Activated naive CD4-positive, alpha-beta T cell treated with anti-CD3 and anti-CD28 coated beads for 36 hours (primary cell): ENCODE results near the gene HSD17B11. TPM values are rescaled to one million over a fixed set of nuclear protein-coding genes. Genes with fewer than 3 reads are reported as not detected.
"Not testable (repeated sequence)": the region's sequence is repeated elsewhere in the genome, so short reads cannot be mapped to it uniquely, and the experiment has no call there.

Experiments used
- CTCF ChIA-PET: fragments of 350-600 bp; sonication (Branson Sonifier 250); formaldehyde crosslinking; loops from one replicate; lab custom pipeline; 2021; ENCODE audit warnings: antibody characterized with exemption; lab: Charles Lee
- DNase-seq: peaks from one replicate; pipeline ENCODE4 v3.0.0-alpha.2; 2020
- H3K27ac Mint-ChIP-seq: one replicate; pipeline ENCODE4 v1.8.0; 2021; ENCODE audit warnings: mild to moderate bottlenecking, mixed read lengths
- H3K27me3 Mint-ChIP-seq: one replicate; pipeline ENCODE4 v1.8.0; 2021; ENCODE audit warnings: low read depth, mixed read lengths
- H3K36me3 Mint-ChIP-seq: one replicate; pipeline ENCODE4 v1.8.0; 2021; ENCODE audit warnings: low read depth, mixed read lengths
- H3K4me1 Mint-ChIP-seq: one replicate; pipeline ENCODE4 v1.8.0; 2021; ENCODE audit warnings: low read depth, mixed read lengths
- H3K4me3 Mint-ChIP-seq: one replicate; pipeline ENCODE4 v1.8.0; 2021; ENCODE audit warnings: mild to moderate bottlenecking, moderate library complexity, mixed read lengths
- H3K9me3 Mint-ChIP-seq: one replicate; pipeline ENCODE4 v1.8.0; 2021; ENCODE audit warnings: mixed read lengths
- intact Hi-C: fragments of 100-400 bp; cut with micrococcal nuclease; formaldehyde crosslinking; loops from one replicate; pipeline ENCODE4 v1.15.1; 2023
- total RNA-seq, 2 experiments: library from RNA; stranded (reverse); gene quantifications; one replicate each; pipeline ENCODE4 v1.2.3, GENCODE V29; 2021

Gene HSD17B11
- total RNA-seq, 2 experiments from 2014 or later, result 14.2 to 15.9 TPM

DNA sequence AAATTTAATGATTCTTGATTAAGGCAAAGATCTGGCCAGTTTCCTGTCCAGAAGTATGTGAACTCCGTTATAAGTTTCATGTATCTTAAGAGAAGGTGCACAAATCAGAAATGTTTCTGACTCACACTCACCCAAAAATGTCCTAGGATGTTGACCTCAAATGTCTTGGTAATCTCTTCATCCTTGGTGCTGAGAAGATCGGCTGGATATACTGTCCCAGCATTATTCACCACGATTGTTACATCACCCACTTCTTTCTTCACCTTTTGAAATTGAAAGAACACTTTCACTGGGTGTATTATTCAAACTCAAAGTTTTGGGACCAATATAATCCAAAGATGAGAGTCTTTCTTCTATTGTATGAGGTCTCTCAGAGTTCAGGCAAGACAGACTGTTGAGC lies 74.0 kb downstream of the HSD17B11 start:
- Mint-ChIP-seq H3K9me3 (no peaks in the 10 kb centered on the region), H3K4me3 (no peak overlapping the region), H3K27me3 (no peaks in the 10 kb centered on the region), H3K4me1 (no peaks in the 10 kb centered on the region), H3K27ac (no peak overlapping the region), H3K36me3 (no peaks in the 10 kb centered on the region)
- intact Hi-C loops, result no loop called here
- no peak for DNase-seq
- CTCF ChIA-PET, result no interaction called here

DNA sequence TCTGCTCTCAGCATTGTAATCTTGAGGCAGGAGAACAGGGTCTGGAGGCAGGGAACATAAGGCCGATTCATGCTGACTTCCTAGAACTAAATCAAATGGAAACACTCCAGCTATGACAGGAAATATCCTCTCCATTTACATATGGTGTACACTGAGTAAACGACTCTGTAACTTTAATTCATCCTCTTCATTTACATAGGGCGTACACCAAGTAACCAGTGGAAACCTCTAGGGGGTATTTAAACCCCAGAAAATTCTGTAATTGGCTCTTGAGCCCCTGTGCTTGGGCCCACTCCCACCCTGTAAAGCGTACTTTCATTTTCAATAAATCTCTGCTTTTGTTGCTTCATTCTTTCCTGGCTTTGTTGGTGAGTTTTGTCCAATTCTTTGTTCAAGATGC lies 76.0 kb downstream of the HSD17B11 start:
- H3K36me3 Mint-ChIP-seq, DNase-seq, CTCF ChIA-PET, H3K4me1 Mint-ChIP-seq, intact Hi-C loops, H3K27me3 Mint-ChIP-seq, H3K4me3 Mint-ChIP-seq, H3K9me3 Mint-ChIP-seq, H3K27ac Mint-ChIP-seq: not testable (repeated sequence)

DNA sequence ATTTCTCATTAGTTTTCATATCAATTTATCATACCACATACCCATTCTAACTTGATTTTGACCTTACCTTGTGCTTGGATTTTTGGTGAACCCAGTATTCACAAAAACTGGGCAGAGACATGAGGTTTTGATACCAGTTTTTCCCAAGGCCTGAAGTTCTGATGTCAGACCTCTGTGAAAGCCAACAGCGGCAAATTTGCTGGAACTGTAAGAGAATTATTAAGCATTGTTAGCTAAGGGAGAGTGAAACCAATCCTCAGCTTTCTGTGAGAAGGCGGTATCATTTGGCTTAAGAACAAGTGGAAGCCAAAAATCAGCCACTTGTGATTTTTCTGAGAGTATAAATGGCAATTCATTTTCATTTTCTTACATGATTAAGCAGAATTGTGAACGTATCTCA lies 77.2 kb downstream of the HSD17B11 start:
- H3K9me3 Mint-ChIP-seq, result no peaks in the 10 kb centered on the region
- no peaks in the 10 kb centered on the region for H3K4me1 Mint-ChIP-seq
- CTCF ChIA-PET, result no interaction called here
- intact Hi-C loops, result no loop called here
- no peak for DNase-seq
- no peaks in the 10 kb centered on the region for H3K36me3 Mint-ChIP-seq
- H3K4me3 Mint-ChIP-seq, result no peak overlapping the region
- H3K27ac Mint-ChIP-seq, result no peak overlapping the region
- H3K27me3 Mint-ChIP-seq, result no peaks in the 10 kb centered on the region

DNA sequence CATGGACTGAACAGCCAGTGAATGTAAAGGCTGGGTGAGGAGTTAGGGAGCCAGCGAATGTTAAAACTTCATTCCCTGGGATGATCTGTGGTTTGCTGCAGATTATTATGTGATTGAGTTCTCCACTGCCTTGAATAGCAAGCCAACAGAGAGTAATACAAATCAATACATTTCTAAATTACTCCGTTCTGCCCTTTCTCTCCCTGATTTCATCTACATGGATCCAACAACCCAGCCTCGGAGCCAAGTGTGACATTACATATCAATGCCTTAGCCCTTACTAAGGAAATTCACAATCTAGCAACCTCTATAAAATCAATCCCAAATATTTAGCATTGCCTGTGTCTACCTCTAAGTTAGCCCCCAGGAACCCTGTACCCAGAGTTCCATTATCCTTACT lies 79.3 kb downstream of the HSD17B11 start:
- no peak for DNase-seq
- no peaks in the 10 kb centered on the region for H3K9me3 Mint-ChIP-seq
- H3K27ac Mint-ChIP-seq, result no peak overlapping the region
- H3K36me3 Mint-ChIP-seq, result no peaks in the 10 kb centered on the region
- no peak overlapping the region for H3K4me3 Mint-ChIP-seq
- no peaks in the 10 kb centered on the region for H3K27me3 Mint-ChIP-seq
- H3K4me1 Mint-ChIP-seq, result no peaks in the 10 kb centered on the region
- CTCF ChIA-PET, result no interaction called here
- intact Hi-C loops, result no loop called here

DNA sequence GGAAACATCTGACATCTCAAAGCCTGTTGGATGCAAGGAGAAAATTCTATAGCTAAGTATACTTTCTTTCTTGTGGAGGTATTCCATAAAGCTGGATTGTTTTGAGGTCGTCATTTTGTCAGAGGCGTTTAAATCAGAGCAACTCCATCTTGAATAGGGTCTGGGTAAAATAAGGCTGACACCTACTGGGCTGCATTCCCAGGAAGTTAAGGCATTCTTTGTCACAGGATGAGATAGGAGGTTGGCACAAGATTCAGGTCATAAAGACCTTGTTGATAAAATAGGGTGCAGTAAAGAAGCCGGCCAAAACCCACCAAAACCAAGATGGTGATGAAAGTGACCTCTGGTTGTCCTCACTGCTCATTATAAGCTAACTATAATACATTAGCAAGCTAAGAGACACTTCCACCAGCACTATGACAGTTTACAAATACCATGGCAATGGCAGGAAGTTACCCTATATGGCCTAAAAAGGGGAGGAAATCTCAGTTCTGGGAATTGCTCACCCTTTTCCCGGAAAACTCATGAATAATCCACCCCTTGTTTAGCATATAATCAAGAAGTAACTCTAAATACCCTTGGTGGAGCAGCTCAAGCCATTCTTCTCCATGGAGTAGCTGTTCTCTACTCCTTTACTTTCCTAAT lies 80.2 kb downstream of the HSD17B11 start:
- DNase-seq, result no peak
- H3K4me3 Mint-ChIP-seq, result no peak overlapping the region
- CTCF ChIA-PET, result interaction anchor here (0.5 kb wide), 1 partner anchor 170 kb away, joined by 4 read pairs; no protein-coding TSS in a partner anchor
- no peaks in the 10 kb centered on the region for H3K4me1 Mint-ChIP-seq
- intact Hi-C loops, result no loop called here
- H3K27ac Mint-ChIP-seq, result no peak overlapping the region
- H3K9me3 Mint-ChIP-seq, result no peaks in the 10 kb centered on the region
- H3K27me3 Mint-ChIP-seq, result no peaks in the 10 kb centered on the region
- no peaks in the 10 kb centered on the region for H3K36me3 Mint-ChIP-seq

DNA sequence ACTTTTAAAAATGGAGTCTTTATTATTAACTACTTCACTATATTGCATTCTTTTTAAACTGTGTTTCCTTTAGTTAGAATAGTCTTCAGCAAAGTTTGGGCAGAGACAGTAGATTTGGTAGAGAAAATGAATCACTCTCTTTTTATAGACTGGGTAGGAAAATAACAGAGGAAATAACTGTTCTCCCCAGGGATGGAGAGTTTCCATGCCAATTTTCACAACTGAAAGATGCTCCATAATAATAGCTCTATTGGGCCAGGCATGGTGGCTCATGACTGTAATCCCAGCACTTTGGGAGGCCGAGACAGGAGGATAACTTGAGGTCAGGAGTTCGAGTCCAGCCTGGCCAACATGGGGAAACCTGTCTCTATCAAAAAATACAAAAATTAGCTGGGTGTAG lies 81.4 kb downstream of the HSD17B11 start:
- Mint-ChIP-seq H3K4me3 (no peak overlapping the region), H3K36me3 (no peaks in the 10 kb centered on the region), H3K4me1 (no peaks in the 10 kb centered on the region), H3K27ac (no peak overlapping the region), H3K9me3 (no peaks in the 10 kb centered on the region), H3K27me3 (no peaks in the 10 kb centered on the region)
- DNase-seq, result no peak
- CTCF ChIA-PET, result no interaction called here
- intact Hi-C loops, result no loop called here

DNA sequence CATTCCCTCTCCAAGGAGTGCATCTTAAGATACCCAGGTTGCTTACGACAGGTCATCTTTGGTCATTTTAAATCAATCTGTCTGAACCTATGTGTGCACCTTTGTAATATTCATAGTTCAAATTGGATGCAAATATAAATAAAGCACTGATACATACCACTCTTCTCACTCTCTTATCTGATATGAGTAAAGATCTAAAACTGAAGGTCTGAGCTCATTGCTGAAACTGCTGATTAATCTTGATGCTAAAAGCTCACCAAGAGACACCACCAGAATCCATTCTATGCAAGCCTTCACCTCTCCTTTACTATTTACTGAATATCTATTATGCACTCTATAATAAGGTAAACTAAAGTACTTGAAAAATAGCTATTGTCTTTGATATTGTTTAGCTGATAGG lies 84.9 kb downstream of the HSD17B11 start:
- Mint-ChIP-seq H3K4me1 (no peaks in the 10 kb centered on the region), H3K4me3 (no peak overlapping the region), H3K27me3 (no peaks in the 10 kb centered on the region), H3K36me3 (no peaks in the 10 kb centered on the region), H3K27ac (no peak overlapping the region), H3K9me3 (no peaks in the 10 kb centered on the region)
- DNase-seq, result no peak
- CTCF ChIA-PET, result no interaction called here
- intact Hi-C loops, result no loop called here

DNA sequence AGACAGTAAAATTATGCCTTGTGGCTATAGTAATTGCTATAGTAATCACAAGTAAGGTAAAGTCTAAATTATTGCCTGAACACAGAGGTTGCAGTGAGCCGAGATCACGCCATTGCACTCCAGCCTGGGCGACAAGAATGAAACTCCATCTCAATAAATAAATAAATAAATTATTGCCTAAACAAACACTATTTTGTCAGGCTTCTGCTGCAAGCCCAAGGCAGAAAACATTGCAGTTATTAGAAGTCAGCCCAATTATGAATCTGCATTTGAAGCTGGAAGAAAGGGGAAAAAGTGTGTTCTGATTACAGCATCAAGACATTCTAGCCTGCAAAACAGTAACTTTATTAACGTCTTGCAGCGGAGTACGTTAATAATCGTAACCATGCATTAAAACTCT lies 85.4 kb downstream of the HSD17B11 start:
- CTCF ChIA-PET, result no interaction called here
- Mint-ChIP-seq H3K27ac (no peak overlapping the region), H3K36me3 (no peaks in the 10 kb centered on the region), H3K4me1 (no peaks in the 10 kb centered on the region), H3K27me3 (no peaks in the 10 kb centered on the region), H3K9me3 (no peaks in the 10 kb centered on the region), H3K4me3 (no peak overlapping the region)
- intact Hi-C loops, result no loop called here
- no peak for DNase-seq

DNA sequence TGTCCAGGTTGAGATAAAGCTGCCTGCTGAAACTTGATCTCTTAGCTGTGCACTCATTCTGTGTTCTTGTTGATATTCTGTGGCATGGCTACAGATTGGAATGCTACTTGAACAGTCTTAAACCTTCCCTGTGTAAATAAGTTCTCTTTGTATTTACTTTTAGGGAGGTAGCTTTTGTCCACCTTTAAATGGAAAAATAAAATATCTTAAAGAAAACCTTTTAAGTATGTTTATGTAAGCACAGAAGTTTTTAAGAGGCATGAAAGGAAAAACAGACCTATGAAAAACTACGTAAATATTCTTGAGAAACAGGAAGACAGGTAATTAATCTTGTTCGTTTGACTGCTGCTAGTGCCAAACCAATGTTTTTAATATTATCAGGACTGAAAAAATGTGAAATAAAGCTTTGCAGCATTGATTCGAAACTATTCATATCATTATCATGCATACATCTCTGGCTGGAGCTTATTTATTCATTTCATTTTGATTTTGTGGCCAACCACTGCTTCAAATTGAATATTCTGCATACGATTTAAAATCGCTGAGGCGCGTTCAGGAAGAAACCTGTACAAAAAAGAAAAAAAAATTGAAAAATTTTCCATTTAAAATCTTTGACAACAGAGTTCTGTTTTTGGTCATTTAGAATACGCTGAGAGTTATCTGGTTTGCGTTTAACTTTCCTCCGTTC lies 86.1 kb downstream of the HSD17B11 start:
- H3K9me3 Mint-ChIP-seq, result no peaks in the 10 kb centered on the region

DNA sequence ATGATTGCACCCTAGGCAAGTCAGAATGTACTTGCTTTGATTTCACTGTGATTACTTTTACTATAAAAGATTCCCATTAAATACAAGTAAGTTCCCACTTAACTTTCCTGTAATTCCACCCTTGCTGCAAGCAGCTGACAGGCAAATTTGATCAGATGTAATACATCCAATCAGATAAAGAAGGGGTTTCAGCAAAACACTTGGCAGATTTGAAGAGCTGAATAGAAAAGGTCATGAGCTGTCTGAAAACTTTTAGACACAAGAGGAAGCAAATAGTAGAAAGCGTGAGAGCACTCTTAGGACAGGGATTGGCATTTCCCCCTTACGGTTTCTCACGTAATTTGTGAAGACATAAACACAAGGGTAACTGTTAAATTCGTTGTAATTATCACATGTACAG lies 91.1 kb downstream of the HSD17B11 start:
- intact Hi-C loops, result no loop called here

More for the DNA sequence above, 86.1 kb downstream of the HSD17B11 start:
- intact Hi-C loops, result no loop called here
- H3K27me3 Mint-ChIP-seq, result no peaks in the 10 kb centered on the region
- H3K27ac Mint-ChIP-seq, result no peak overlapping the region
- no peaks in the 10 kb centered on the region for H3K36me3 Mint-ChIP-seq
- no peaks in the 10 kb centered on the region for H3K4me1 Mint-ChIP-seq
- DNase-seq, result no peak
- no peak overlapping the region for H3K4me3 Mint-ChIP-seq
- CTCF ChIA-PET, result interaction anchor here (0.5 kb wide), 1 partner anchor 190 kb away, joined by 3 read pairs; no protein-coding TSS in a partner anchor

DNA sequence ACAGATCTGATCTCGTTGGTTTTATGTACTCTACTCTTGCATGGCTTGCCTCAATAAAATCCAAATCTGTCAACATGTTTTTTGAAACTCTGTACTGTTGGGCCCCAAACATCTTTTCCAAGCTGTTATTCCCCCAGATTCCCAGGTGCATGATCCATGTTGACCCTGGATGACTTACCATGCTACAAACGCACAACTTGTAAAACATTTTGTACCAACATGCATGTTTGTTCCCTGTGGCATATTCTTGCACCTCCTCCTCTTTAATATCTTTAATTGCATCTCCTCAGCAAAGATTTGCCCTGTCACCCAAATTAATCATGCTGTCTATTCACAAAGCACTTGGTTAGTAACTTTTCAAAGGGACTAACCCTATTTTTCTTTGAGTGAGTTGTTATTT lies 92.6 kb downstream of the HSD17B11 start:
- Mint-ChIP-seq H3K4me3 (no peak overlapping the region), H3K36me3 (no peaks in the 10 kb centered on the region), H3K27me3 (no peaks in the 10 kb centered on the region), H3K27ac (no peak overlapping the region), H3K9me3 (peaks cover 5% of the 10 kb centered on the region), H3K4me1 (no peaks in the 10 kb centered on the region)
- DNase-seq, result no peak
- intact Hi-C loops, result no loop called here
- CTCF ChIA-PET, result no interaction called here

More for the DNA sequence above, 91.1 kb downstream of the HSD17B11 start:
- no peaks in the 10 kb centered on the region for H3K36me3 Mint-ChIP-seq
- no peak overlapping the region for H3K4me3 Mint-ChIP-seq
- no peaks in the 10 kb centered on the region for H3K27me3 Mint-ChIP-seq
- H3K4me1 Mint-ChIP-seq, result no peaks in the 10 kb centered on the region
- H3K9me3 Mint-ChIP-seq, result no peaks in the 10 kb centered on the region
- no peak for DNase-seq
- H3K27ac Mint-ChIP-seq, result no peak overlapping the region
- CTCF ChIA-PET, result no interaction called here

DNA sequence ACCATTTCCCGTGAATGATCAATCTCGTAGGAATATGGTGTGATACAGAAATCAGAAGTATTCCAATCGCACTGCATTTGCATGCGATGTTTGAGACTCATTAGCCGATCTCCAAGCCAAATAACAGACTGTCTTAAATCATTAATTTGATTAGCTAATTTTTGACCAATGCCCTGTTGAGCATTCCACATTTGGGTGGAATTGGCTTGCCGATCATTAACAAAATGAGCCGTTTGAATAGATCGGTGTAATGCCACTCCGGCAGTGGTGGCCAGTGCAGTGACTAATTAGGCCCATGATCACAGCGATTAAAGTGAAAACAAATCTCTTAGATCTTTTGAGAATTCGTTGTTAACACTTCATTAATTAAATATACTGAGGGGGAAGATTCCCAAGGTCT lies 96.1 kb downstream of the HSD17B11 start:
- CTCF ChIA-PET, intact Hi-C loops, H3K4me3 Mint-ChIP-seq, H3K27me3 Mint-ChIP-seq, DNase-seq, H3K4me1 Mint-ChIP-seq, H3K36me3 Mint-ChIP-seq, H3K9me3 Mint-ChIP-seq, H3K27ac Mint-ChIP-seq: not testable (repeated sequence)

DNA sequence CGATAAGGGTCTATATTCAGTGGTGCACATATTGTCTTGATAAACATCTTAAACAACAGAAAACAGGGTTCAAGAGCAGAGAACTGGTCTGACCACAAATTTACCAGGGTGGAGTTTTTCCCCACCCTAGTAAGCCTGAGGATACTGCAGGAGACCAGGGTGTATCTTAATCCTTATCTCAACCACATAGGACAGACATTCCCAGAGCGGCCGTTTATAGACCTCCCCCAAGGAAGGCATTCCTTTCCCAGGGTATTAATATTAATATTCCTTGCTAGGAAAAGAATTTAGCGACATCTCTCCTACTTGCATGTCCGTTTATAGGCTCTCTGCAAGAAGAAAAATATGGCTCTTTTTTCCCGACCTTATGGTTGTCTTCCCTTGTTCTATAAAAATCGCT lies 97.1 kb downstream of the HSD17B11 start:
- intact Hi-C loops, H3K4me3 Mint-ChIP-seq, H3K27me3 Mint-ChIP-seq, H3K27ac Mint-ChIP-seq, DNase-seq, H3K4me1 Mint-ChIP-seq, CTCF ChIA-PET, H3K9me3 Mint-ChIP-seq, H3K36me3 Mint-ChIP-seq: not testable (repeated sequence)
